Body of pancreas (tissue), 4 donors: ENCODE data around the gene BTN3A1. TPM values are rescaled to one million over a fixed set of nuclear protein-coding genes. Genes with fewer than 3 reads are reported as not detected.
A peak's percentile ranks its signal among the peaks of the same experiment; 100 is the strongest.
"Not testable (repeated sequence)": the region's sequence is repeated elsewhere in the genome, so short reads cannot be mapped to it uniquely, and the experiment has no call there.

Source experiments
- ATAC-seq: fragments of 150-250 bp; one replicate; pipeline ENCODE4 v1.9.1; 2016
- DNase-seq, 4 donors: peaks; one replicate each; pipeline ENCODE4 v3.0.0-alpha.2; 2019
- H3K27ac ChIP-seq, 4 donors: fragments of 200-600 bp; sonication (generic); 1 replicate in 3 of 4; 2 replicates in 1 of 4; pipeline versions ENCODE4 v1.5.1 to v1.6.1; 2016 to 2019; ENCODE audit warnings: mild to moderate bottlenecking in 1 of 4, mixed read lengths in 1 of 4, moderate library complexity in 1 of 4
- H3K27me3 ChIP-seq, 2 donors: fragments of 200-600 bp; sonication (generic); one replicate each; pipeline ENCODE4 v1.6.0; 2016; ENCODE audit warnings: mild to moderate bottlenecking in 1 of 2
- H3K36me3 ChIP-seq, 2 donors: fragments of 200-600 bp; sonication (generic); replicated peaks in 1 of 2; 2 replicates each; pipeline ENCODE4 v1.5.1; 2016; ENCODE audit warnings: low read depth in 2 of 2; ENCODE audit not compliant: insufficient read depth in 1 of 2
- H3K4me1 ChIP-seq: fragments of 200-600 bp; sonication (generic); one replicate; pipeline ENCODE4 v1.6.0; 2016
- H3K4me3 ChIP-seq, 2 donors: fragments of 200-600 bp; sonication (generic); 1 replicate in 1 of 2; 2 replicates in 1 of 2; pipeline ENCODE4 v1.5.1; 2016 to 2019
- H3K9me3 ChIP-seq, 3 donors: fragments of 200-600 bp; sonication (generic); 1 replicate in 2 of 3; 2 replicates in 1 of 3; pipeline ENCODE4 v1.5.1; 2016
- POLR2A ChIP-seq, 3 donors: fragments of 450-650 bp; IDR thresholded peaks; one replicate each; pipeline ENCODE4 v1.6.1; 2016; ENCODE audit warnings: antibody characterized with exemption in 3 of 3, mild to moderate bottlenecking in 2 of 3
- WGBS, 2 donors: methylation state at CpG; one replicate each; pipeline ENCODE4 v1.1.5; 2017; 5-methylcytosine and 5-hydroxymethylcytosine counted together
- intact Hi-C: fragments of 100-400 bp; cut with DNase I; formaldehyde crosslinking; loops from one replicate; pipeline ENCODE4 v1.15.1; 2023
- total RNA-seq, 2 donors: library from RNA; depleted of rRNA; stranded (reverse); fragments of >200 nt; gene quantifications; one replicate each; pipeline ENCODE4 v1.1.0, GENCODE V29; 2016
- TF ChIP-seq, protein P1 (sequence below), 7 experiments: fragments of 450-650 bp in 4 of 7; fragments of 200-600 bp in 3 of 7; sonication (generic) in 3 of 7; IDR thresholded peaks; one replicate each; pipeline ENCODE4 v1.5.1; 2016 to 2019; ENCODE audit warnings: antibody characterized with exemption in 7 of 7

The BTN3A1 gene
- total RNA-seq, 2 donors from 2014 or later, result 9.2 to 11.4 TPM

GRCh38 chr6:26415791-26416190, 13.7 kb downstream of the BTN3A1 start:
- TF ChIP-seq POLR2A (IDR thresholded peaks at IDR 0.05), result no peak
- TF ChIP-seq, protein P1, sequence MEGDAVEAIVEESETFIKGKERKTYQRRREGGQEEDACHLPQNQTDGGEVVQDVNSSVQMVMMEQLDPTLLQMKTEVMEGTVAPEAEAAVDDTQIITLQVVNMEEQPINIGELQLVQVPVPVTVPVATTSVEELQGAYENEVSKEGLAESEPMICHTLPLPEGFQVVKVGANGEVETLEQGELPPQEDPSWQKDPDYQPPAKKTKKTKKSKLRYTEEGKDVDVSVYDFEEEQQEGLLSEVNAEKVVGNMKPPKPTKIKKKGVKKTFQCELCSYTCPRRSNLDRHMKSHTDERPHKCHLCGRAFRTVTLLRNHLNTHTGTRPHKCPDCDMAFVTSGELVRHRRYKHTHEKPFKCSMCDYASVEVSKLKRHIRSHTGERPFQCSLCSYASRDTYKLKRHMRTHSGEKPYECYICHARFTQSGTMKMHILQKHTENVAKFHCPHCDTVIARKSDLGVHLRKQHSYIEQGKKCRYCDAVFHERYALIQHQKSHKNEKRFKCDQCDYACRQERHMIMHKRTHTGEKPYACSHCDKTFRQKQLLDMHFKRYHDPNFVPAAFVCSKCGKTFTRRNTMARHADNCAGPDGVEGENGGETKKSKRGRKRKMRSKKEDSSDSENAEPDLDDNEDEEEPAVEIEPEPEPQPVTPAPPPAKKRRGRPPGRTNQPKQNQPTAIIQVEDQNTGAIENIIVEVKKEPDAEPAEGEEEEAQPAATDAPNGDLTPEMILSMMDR (IDR thresholded peaks at IDR 0.05), result no peak
- Histone ChIP-seq H3K9me3 (no peaks in the 10 kb centered on the region), H3K27me3 (no peaks in the 10 kb centered on the region), H3K27ac (no peak overlapping the region), H3K4me1 (peaks cover 3% of the 10 kb centered on the region), H3K4me3 (no peak overlapping the region), H3K36me3 (no peaks in the 10 kb centered on the region)
- WGBS, 2 donors, result 67 to 68% methylated on average over 2 of the region's 2 CpGs
- DNase-seq, result no peak
- ATAC-seq, result no peak
- intact Hi-C loops, result no loop called here

GRCh38 chr6:26416288-26416687, 14.2 kb downstream of the BTN3A1 start:
- Histone ChIP-seq H3K36me3 (no peaks in the 10 kb centered on the region), H3K27ac (no peak overlapping the region), H3K27me3 (no peaks in the 10 kb centered on the region), H3K4me3 (no peak overlapping the region), H3K9me3 (no peaks in the 10 kb centered on the region), H3K4me1 (peaks cover 6% of the 10 kb centered on the region)
- 44 to 67% methylated on average over 1 of the region's 1 CpG for WGBS, 2 donors
- intact Hi-C loops, result no loop called here
- no peak for DNase-seq
- TF ChIP-seq POLR2A (IDR thresholded peaks at IDR 0.05), result no peak
- TF ChIP-seq, protein P1 (IDR thresholded peaks at IDR 0.05), result no peak
- ATAC-seq, result no peak

GRCh38 chr6:26418077-26418476, 16.0 kb downstream of the BTN3A1 start:
- H3K27me3 ChIP-seq, H3K36me3 ChIP-seq, intact Hi-C loops, H3K27ac ChIP-seq, ATAC-seq, DNase-seq, H3K4me1 ChIP-seq, H3K9me3 ChIP-seq, H3K4me3 ChIP-seq: not testable (repeated sequence)
- WGBS, 2 donors, result 82 to 100% methylated on average over 2 of the region's 2 CpGs

DNA sequence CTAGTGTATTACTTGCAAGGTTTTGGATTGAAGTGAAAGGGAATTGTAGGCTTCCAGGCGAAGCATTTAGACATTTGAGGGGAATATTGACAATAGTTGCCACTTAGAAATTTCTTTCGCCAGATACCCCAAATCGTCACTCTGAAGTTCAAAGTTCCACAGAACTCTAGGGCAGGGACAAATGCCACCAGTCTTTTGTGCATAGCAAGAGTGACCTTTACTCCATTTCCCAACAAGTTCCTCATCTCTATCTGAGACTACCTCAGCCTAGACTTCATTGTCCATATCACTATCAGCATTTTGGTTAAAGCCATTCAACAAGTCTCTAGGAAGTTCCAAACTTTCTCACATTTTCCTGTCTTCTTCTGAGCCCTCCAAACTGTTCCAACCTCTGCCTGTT, 16.7 kb downstream of the BTN3A1 start:
- DNase-seq, H3K9me3 ChIP-seq, H3K36me3 ChIP-seq, intact Hi-C loops, H3K27me3 ChIP-seq, H3K27ac ChIP-seq, ATAC-seq, H3K4me3 ChIP-seq, H3K4me1 ChIP-seq: not testable (repeated sequence)
- WGBS, 2 donors, result 88 to 93% methylated on average over 3 of the region's 3 CpGs

DNA sequence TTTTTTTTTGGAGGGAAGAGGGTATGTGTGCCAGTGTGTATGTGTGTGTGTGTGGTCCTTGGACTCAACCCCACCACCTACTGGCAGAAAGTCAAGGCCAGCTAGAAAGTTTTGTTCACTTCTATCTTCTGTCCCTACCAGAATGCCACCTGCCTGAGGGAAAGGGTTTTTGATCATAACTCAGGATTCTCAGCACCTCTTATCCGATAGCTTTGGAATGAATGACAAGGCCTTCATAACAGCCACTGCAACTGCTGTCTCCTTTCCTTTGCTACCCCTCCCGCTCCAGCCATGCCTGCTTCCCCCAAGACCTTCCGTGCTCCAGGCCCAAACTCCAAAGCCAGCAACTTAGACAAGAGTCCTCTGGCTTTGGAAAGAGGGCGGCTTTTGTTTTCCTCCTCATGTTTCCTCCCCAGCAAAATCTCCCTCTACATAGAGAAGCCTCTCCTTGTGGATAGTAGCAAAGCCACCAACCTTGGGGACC, 18.7 kb downstream of the BTN3A1 start:
- H3K27ac ChIP-seq, result peak overlapping the region; percentile 39 to 83 (median 73)
- ATAC-seq (peak; percentile 12), DNase-seq (peak in 3 of 4 donors; percentile 25 to 37 (median 26))
- no peaks in the 10 kb centered on the region for H3K9me3 ChIP-seq
- WGBS, 2 donors, result 22 to 25% methylated on average over 4 of the region's 4 CpGs
- intact Hi-C loops, result no loop called here
- no peaks in the 10 kb centered on the region for H3K36me3 ChIP-seq
- no peaks in the 10 kb centered on the region for H3K27me3 ChIP-seq
- no peak overlapping the region for H3K4me3 ChIP-seq
- peaks cover 6% of the 10 kb centered on the region for H3K4me1 ChIP-seq
- no peak for TF ChIP-seq POLR2A (IDR thresholded peaks at IDR 0.05)
- TF ChIP-seq, protein P1 (IDR thresholded peaks at IDR 0.05), result peak in 5 of 7 experiments; percentile 9 to 31 (median 26)
